DOHH2 (cell line): ENCODE results near the gene RNF2.

ENCODE experiments used
- H3F3A ChIP-seq: fragments of 200-600 bp; sonication (generic), shearing (Covaris generic); 2 replicates; pipeline ENCODE4 v1.6.0; 2016; ENCODE audit warnings: antibody characterized with exemption, mild to moderate bottlenecking; ENCODE audit not compliant: control insufficient read depth, insufficient read depth
- H3K27ac ChIP-seq: fragments of 200-600 bp; sonication (generic); 2 replicates; pipeline ENCODE4 v1.5.1; 2014; ENCODE audit warnings: low read depth, mild to moderate bottlenecking, low read length, moderate library complexity
- H3K27me3 ChIP-seq: fragments of 200-600 bp; sonication (generic); 2 replicates; pipeline ENCODE4 v1.6.1; 2014; ENCODE audit warnings: mild to moderate bottlenecking, low read length, mixed read lengths; ENCODE audit not compliant: control insufficient read depth
- H3K36me3 ChIP-seq: fragments of 200-600 bp; sonication (generic); 2 replicates; pipeline ENCODE4 v1.6.1; 2014; ENCODE audit warnings: mild to moderate bottlenecking, low read length, moderate library complexity, mixed read lengths; ENCODE audit not compliant: control insufficient read depth
- H3K4me1 ChIP-seq: fragments of 200-600 bp; sonication (generic); 2 replicates; pipeline ENCODE4 v1.6.1; 2014; ENCODE audit warnings: mild to moderate bottlenecking, low read length, mixed read lengths; ENCODE audit not compliant: control insufficient read depth
- H3K4me2 ChIP-seq: fragments of 200-600 bp; sonication (generic); 2 replicates; pipeline ENCODE4 v1.6.0; 2014; ENCODE audit warnings: mild to moderate bottlenecking, low read length, moderate library complexity
- H3K4me3 ChIP-seq: fragments of 200-600 bp; sonication (generic); 2 replicates; pipeline ENCODE4 v1.5.1; 2014; ENCODE audit warnings: mild to moderate bottlenecking, low read length, mixed read lengths
- H3K79me2 ChIP-seq: fragments of 200-600 bp; sonication (generic); 2 replicates; pipeline ENCODE4 v1.6.1; 2014; ENCODE audit warnings: mild to moderate bottlenecking, low read length, mixed read lengths; ENCODE audit not compliant: control insufficient read depth
- H3K9me2 ChIP-seq: fragments of 200-600 bp; sonication (generic); replicated peaks from 2 replicates; pipeline ENCODE4 v1.6.1; 2014; ENCODE audit warnings: mild to moderate bottlenecking, low read length, mixed read lengths; ENCODE audit not compliant: control insufficient read depth
- H3K9me3 ChIP-seq: fragments of 200-600 bp; sonication (generic); 2 replicates; pipeline ENCODE4 v1.6.1; 2014; ENCODE audit warnings: antibody characterized with exemption, low read length, mixed read lengths; ENCODE audit not compliant: control insufficient read depth, insufficient read depth
- H4K20me1 ChIP-seq: fragments of 200-600 bp; sonication (generic); 2 replicates; pipeline ENCODE4 v1.6.0; 2014; ENCODE audit warnings: low read depth, mild to moderate bottlenecking, antibody characterized with exemption, low read length, moderate library complexity; ENCODE audit not compliant: control insufficient read depth, insufficient read depth
- EZH2phosphoT487 ChIP-seq: fragments of 200-600 bp; sonication (generic); IDR thresholded peaks from 2 replicates; pipeline ENCODE4 v1.6.1; 2017; ENCODE audit warnings: borderline replicate concordance, mild to moderate bottlenecking, antibody characterized with exemption, low read length, moderate library complexity, mixed read lengths
- TF ChIP-seq, protein P1 (sequence below): fragments of 200-600 bp; sonication (generic); IDR thresholded peaks from one replicate; pipeline ENCODE4 v1.5.1; 2014; ENCODE audit warnings: antibody characterized with exemption, mild to moderate bottlenecking, low read depth, low read length; ENCODE audit not compliant: poor library complexity, severe bottlenecking

Gene RNF2

DNA sequence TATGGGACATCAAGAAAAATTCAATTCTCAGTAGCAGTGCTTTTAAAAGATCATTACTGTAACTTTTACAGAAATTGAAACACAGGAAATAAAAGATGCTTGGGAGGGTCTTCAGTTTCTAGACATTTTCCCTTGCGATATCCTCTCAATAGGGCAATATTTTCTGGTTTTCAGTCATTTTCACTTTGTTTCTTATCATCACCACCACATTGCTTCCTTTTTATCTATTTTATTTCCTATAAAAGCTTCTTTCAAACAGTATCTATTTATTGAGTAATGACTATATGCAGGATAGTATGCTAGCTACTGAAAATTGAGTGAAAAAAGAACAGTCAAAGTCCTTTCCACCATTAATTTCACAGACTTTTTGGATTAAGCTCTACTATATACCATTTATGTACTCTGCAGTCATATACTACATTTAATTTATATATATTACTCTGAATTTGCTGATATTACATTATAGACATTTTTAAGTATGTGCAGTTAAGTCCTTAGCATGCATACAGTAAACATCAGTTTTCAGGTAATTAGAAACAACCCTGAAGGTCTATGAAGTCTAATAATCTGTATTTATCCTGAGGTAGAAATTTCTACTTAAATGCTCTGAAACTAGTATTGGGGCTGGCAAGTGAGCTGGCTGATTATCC is 92.7 kb downstream of the RNF2 start:
- Histone ChIP-seq H3K79me2 (no peaks in the 10 kb centered on the region), H3K4me3 (no peak overlapping the region), H3K4me2 (no peak overlapping the region), H3K4me1 (no peaks in the 10 kb centered on the region), H3K9me2 (no peaks in the 10 kb centered on the region), H3K27me3 (no peaks in the 10 kb centered on the region), H3K9me3 (no peaks in the 10 kb centered on the region), H3K27ac (no peak overlapping the region), H3K36me3 (peaks cover 58% of the 10 kb centered on the region), H4K20me1 (no peaks in the 10 kb centered on the region), H3F3A (no peaks in the 10 kb centered on the region)
- TF ChIP-seq, protein P1, sequence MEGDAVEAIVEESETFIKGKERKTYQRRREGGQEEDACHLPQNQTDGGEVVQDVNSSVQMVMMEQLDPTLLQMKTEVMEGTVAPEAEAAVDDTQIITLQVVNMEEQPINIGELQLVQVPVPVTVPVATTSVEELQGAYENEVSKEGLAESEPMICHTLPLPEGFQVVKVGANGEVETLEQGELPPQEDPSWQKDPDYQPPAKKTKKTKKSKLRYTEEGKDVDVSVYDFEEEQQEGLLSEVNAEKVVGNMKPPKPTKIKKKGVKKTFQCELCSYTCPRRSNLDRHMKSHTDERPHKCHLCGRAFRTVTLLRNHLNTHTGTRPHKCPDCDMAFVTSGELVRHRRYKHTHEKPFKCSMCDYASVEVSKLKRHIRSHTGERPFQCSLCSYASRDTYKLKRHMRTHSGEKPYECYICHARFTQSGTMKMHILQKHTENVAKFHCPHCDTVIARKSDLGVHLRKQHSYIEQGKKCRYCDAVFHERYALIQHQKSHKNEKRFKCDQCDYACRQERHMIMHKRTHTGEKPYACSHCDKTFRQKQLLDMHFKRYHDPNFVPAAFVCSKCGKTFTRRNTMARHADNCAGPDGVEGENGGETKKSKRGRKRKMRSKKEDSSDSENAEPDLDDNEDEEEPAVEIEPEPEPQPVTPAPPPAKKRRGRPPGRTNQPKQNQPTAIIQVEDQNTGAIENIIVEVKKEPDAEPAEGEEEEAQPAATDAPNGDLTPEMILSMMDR, result no peak
- no peak for TF ChIP-seq EZH2phosphoT487

DNA sequence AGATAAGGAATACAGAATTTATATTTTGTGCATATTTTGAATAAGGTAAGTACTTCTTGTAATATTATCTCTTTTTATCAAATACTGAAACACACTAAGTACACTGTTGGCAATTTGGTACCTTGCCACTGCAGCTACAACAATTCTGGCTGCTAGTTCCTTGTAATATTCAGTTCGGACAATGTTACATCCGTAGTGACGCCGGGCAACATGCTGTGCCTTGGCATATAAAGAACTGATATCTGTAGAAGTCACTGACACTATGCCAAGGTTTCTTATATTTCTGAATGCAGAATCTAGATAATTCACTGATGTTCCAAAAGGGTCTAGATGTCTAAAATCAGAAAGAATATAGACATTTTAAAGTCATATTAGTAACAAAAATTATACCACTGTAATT is 93.9 kb downstream of the RNF2 start:
- no peak overlapping the region for H3K4me3 ChIP-seq
- no peaks in the 10 kb centered on the region for H4K20me1 ChIP-seq
- H3K9me2 ChIP-seq, result no peaks in the 10 kb centered on the region
- no peak overlapping the region for H3K4me2 ChIP-seq
- no peaks in the 10 kb centered on the region for H3K27me3 ChIP-seq
- no peaks in the 10 kb centered on the region for H3K79me2 ChIP-seq
- no peak for TF ChIP-seq EZH2phosphoT487
- TF ChIP-seq, protein P1, result no peak
- H3K9me3 ChIP-seq, result no peaks in the 10 kb centered on the region
- 0 out of 2 replicates have a peak, but pooled peaks cover 3% of the 10 kb centered on the region for H3F3A ChIP-seq
- H3K36me3 ChIP-seq, result peaks cover 49% of the 10 kb centered on the region
- H3K27ac ChIP-seq, result no peak overlapping the region
- no peaks in the 10 kb centered on the region for H3K4me1 ChIP-seq

DNA sequence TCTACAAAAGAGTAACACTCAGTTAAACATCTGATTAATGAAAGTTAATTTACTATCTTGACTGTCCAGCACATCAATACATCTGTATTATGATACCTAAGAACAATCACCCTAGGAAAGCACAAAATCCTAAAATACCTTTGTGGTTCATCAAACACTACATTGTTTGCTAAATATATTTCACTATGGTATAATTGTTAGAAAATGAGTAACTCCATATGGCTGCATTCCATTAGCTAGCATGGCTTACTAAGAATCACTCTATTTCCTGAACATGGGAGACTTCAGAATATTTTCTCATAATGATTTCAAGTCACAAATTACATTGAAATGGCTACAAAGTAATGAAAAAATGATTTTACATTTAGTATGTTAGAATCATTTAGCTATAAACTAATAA is 98.9 kb downstream of the RNF2 start:
- no peaks in the 10 kb centered on the region for H3K27me3 ChIP-seq
- H3K4me1 ChIP-seq, result no peaks in the 10 kb centered on the region
- H3K4me3 ChIP-seq, result no peak overlapping the region
- peaks cover 44% of the 10 kb centered on the region for H3K36me3 ChIP-seq
- H3K9me3 ChIP-seq, result no peaks in the 10 kb centered on the region
- H3F3A ChIP-seq, result 0 out of 2 replicates have a peak, but pooled peaks cover 3% of the 10 kb centered on the region
- H3K79me2 ChIP-seq, result no peaks in the 10 kb centered on the region
- no peaks in the 10 kb centered on the region for H4K20me1 ChIP-seq
- no peak overlapping the region for H3K27ac ChIP-seq
- no peak for TF ChIP-seq EZH2phosphoT487
- TF ChIP-seq, protein P1, result no peak
- no peaks in the 10 kb centered on the region for H3K9me2 ChIP-seq
- no peak overlapping the region for H3K4me2 ChIP-seq
